DOHH2 (cell line): ENCODE data around the gene KLK1.

ENCODE experiments used
- H3F3A ChIP-seq: fragments of 200-600 bp; sonication (generic), shearing (Covaris generic); 2 replicates; pipeline ENCODE4 v1.6.0; 2016; ENCODE audit warnings: antibody characterized with exemption, mild to moderate bottlenecking; ENCODE audit not compliant: control insufficient read depth, insufficient read depth
- H3K27ac ChIP-seq: fragments of 200-600 bp; sonication (generic); 2 replicates; pipeline ENCODE4 v1.5.1; 2014; ENCODE audit warnings: low read depth, mild to moderate bottlenecking, low read length, moderate library complexity
- H3K27me3 ChIP-seq: fragments of 200-600 bp; sonication (generic); 2 replicates; pipeline ENCODE4 v1.6.1; 2014; ENCODE audit warnings: mild to moderate bottlenecking, low read length, mixed read lengths; ENCODE audit not compliant: control insufficient read depth
- H3K36me3 ChIP-seq: fragments of 200-600 bp; sonication (generic); 2 replicates; pipeline ENCODE4 v1.6.1; 2014; ENCODE audit warnings: mild to moderate bottlenecking, low read length, moderate library complexity, mixed read lengths; ENCODE audit not compliant: control insufficient read depth
- H3K4me1 ChIP-seq: fragments of 200-600 bp; sonication (generic); 2 replicates; pipeline ENCODE4 v1.6.1; 2014; ENCODE audit warnings: mild to moderate bottlenecking, low read length, mixed read lengths; ENCODE audit not compliant: control insufficient read depth
- H3K4me2 ChIP-seq: fragments of 200-600 bp; sonication (generic); 2 replicates; pipeline ENCODE4 v1.6.0; 2014; ENCODE audit warnings: mild to moderate bottlenecking, low read length, moderate library complexity
- H3K4me3 ChIP-seq: fragments of 200-600 bp; sonication (generic); 2 replicates; pipeline ENCODE4 v1.5.1; 2014; ENCODE audit warnings: mild to moderate bottlenecking, low read length, mixed read lengths
- H3K79me2 ChIP-seq: fragments of 200-600 bp; sonication (generic); 2 replicates; pipeline ENCODE4 v1.6.1; 2014; ENCODE audit warnings: mild to moderate bottlenecking, low read length, mixed read lengths; ENCODE audit not compliant: control insufficient read depth
- H3K9me2 ChIP-seq: fragments of 200-600 bp; sonication (generic); replicated peaks from 2 replicates; pipeline ENCODE4 v1.6.1; 2014; ENCODE audit warnings: mild to moderate bottlenecking, low read length, mixed read lengths; ENCODE audit not compliant: control insufficient read depth
- H3K9me3 ChIP-seq: fragments of 200-600 bp; sonication (generic); 2 replicates; pipeline ENCODE4 v1.6.1; 2014; ENCODE audit warnings: antibody characterized with exemption, low read length, mixed read lengths; ENCODE audit not compliant: control insufficient read depth, insufficient read depth
- H4K20me1 ChIP-seq: fragments of 200-600 bp; sonication (generic); 2 replicates; pipeline ENCODE4 v1.6.0; 2014; ENCODE audit warnings: low read depth, mild to moderate bottlenecking, antibody characterized with exemption, low read length, moderate library complexity; ENCODE audit not compliant: control insufficient read depth, insufficient read depth
- CTCF ChIP-seq: fragments of 200-600 bp; sonication (generic); IDR thresholded peaks from one replicate; pipeline ENCODE4 v1.5.1; 2014; ENCODE audit warnings: antibody characterized with exemption, mild to moderate bottlenecking, low read depth, low read length; ENCODE audit not compliant: poor library complexity, severe bottlenecking
- EZH2phosphoT487 ChIP-seq: fragments of 200-600 bp; sonication (generic); IDR thresholded peaks from 2 replicates; pipeline ENCODE4 v1.6.1; 2017; ENCODE audit warnings: borderline replicate concordance, mild to moderate bottlenecking, antibody characterized with exemption, low read length, moderate library complexity, mixed read lengths

KLK1 gene

GRCh38 chr19:50795664-50796073, 27.9 kb downstream of the KLK1 start:
- Histone ChIP-seq H3K9me3 (no peaks in the 10 kb centered on the region), H3K27me3 (no peaks in the 10 kb centered on the region), H3K4me3 (no peak overlapping the region), H3K4me2 (no peak overlapping the region), H3K36me3 (peaks cover 52% of the 10 kb centered on the region), H4K20me1 (peaks cover 12% of the 10 kb centered on the region; the same call in 1 of the 2 replicates), H3K79me2 (peaks cover 16% of the 10 kb centered on the region), H3K27ac (0 out of 2 replicates have a peak overlapping the region, but pooled peaks have one; percentile 1), H3K4me1 (peaks cover 23% of the 10 kb centered on the region), H3F3A (peaks cover 41% of the 10 kb centered on the region), H3K9me2 (no peaks in the 10 kb centered on the region)
- TF ChIP-seq CTCF = no peak
- TF ChIP-seq EZH2phosphoT487 = no peak

- no peak overlapping the region for H3K27ac ChIP-seq
- H3K4me1 ChIP-seq = peaks cover 23% of the 10 kb centered on the region
- H3K79me2 ChIP-seq = peaks cover 12% of the 10 kb centered on the region
- no peaks in the 10 kb centered on the region for H3K9me3 ChIP-seq
- H3K4me2 ChIP-seq = no peak overlapping the region
- peaks cover 48% of the 10 kb centered on the region for H3K36me3 ChIP-seq
- peaks cover 39% of the 10 kb centered on the region for H3F3A ChIP-seq
- no peaks in the 10 kb centered on the region for H3K9me2 ChIP-seq
- no peak overlapping the region for H3K4me3 ChIP-seq
- no peaks in the 10 kb centered on the region for H3K27me3 ChIP-seq
- TF ChIP-seq EZH2phosphoT487 (no peak), CTCF (peak; percentile 55)
- peaks cover 12% of the 10 kb centered on the region; the same call in 1 of the 2 replicates for H4K20me1 ChIP-seq
These were observed 28.5 kb downstream of the KLK1 start for GRCh38 chr19:50794876-50795663.

GRCh38 chr19:50794074-50794875, 29.3 kb downstream of the KLK1 start:
- H3K79me2 ChIP-seq = peaks cover 4% of the 10 kb centered on the region
- no peaks in the 10 kb centered on the region for H3K9me2 ChIP-seq
- H3K4me3 ChIP-seq = no peak overlapping the region
- H3K9me3 ChIP-seq = no peaks in the 10 kb centered on the region
- no peak overlapping the region for H3K4me2 ChIP-seq
- H4K20me1 ChIP-seq = peaks cover 12% of the 10 kb centered on the region; the same call in 1 of the 2 replicates
- H3K36me3 ChIP-seq = peaks cover 40% of the 10 kb centered on the region
- H3K27me3 ChIP-seq = no peaks in the 10 kb centered on the region
- no peak for TF ChIP-seq EZH2phosphoT487
- TF ChIP-seq CTCF = no peak
- peaks cover 23% of the 10 kb centered on the region for H3K4me1 ChIP-seq
- no peak overlapping the region for H3K27ac ChIP-seq
- peaks cover 35% of the 10 kb centered on the region for H3F3A ChIP-seq
